BLaER1 (cell line): ENCODE data around the gene CCDC196.
A peak's percentile ranks its signal among the peaks of the same experiment; 100 is the strongest.
"Not testable (repeated sequence)": the region's sequence is repeated elsewhere in the genome, so short reads cannot be mapped to it uniquely, and the experiment has no call there.

Source experiments
- H3K27ac ChIP-seq: shearing (Covaris generic); formaldehyde crosslinking; 2 replicates; pipeline ENCODE4 v1.8.1; 2022
- H3K27me3 ChIP-seq: shearing (Covaris generic); formaldehyde crosslinking; 2 replicates; pipeline ENCODE4 v1.8.1; 2022
- H3K36me3 ChIP-seq: shearing (Covaris generic); formaldehyde crosslinking; 2 replicates; pipeline ENCODE4 v1.8.1; 2022
- H3K4me1 ChIP-seq: shearing (Covaris generic); formaldehyde crosslinking; 2 replicates; pipeline ENCODE4 v1.8.1; 2022
- H3K4me2 ChIP-seq: shearing (Covaris generic); formaldehyde crosslinking; 2 replicates; pipeline ENCODE4 v1.8.1; 2022
- H3K4me3 ChIP-seq: shearing (Covaris generic); formaldehyde crosslinking; 2 replicates; pipeline ENCODE4 v1.8.1; 2022
- H3K9ac ChIP-seq: shearing (Covaris generic); formaldehyde crosslinking; 2 replicates; pipeline ENCODE4 v1.8.1; 2022
- H3K9me3 ChIP-seq: shearing (Covaris generic); formaldehyde crosslinking; 2 replicates; pipeline ENCODE4 v1.8.1; 2022
- H4K20me1 ChIP-seq: shearing (Covaris generic); formaldehyde crosslinking; 2 replicates; pipeline ENCODE4 v1.8.1; 2022
- Cebpa-rat ChIP-seq: shearing (Covaris generic); IDR thresholded peaks from 2 replicates; pipeline ENCODE4 v1.8.1; 2022

The CCDC196 gene

GRCh38 chr14:66493750-66494149 is 7.6 kb downstream of the CCDC196 start:
- Histone ChIP-seq H3K4me2 (no peak overlapping the region), H4K20me1 (no peaks in the 10 kb centered on the region), H3K4me1 (peaks cover 13% of the 10 kb centered on the region), H3K27ac (no peak overlapping the region), H3K4me3 (no peak overlapping the region), H3K27me3 (no peaks in the 10 kb centered on the region), H3K36me3 (no peaks in the 10 kb centered on the region), H3K9ac (no peak overlapping the region), H3K9me3 (no peaks in the 10 kb centered on the region)
- TF ChIP-seq Cebpa-rat, result no peak

GRCh38 chr14:66495218-66496098 is 9.3 kb downstream of the CCDC196 start:
- H3K4me1 ChIP-seq, result peaks cover 13% of the 10 kb centered on the region
- H3K4me3 ChIP-seq, result no peak overlapping the region
- H3K4me2 ChIP-seq, result no peak overlapping the region
- no peak overlapping the region for H3K27ac ChIP-seq
- H3K9ac ChIP-seq, result no peak overlapping the region
- no peaks in the 10 kb centered on the region for H3K9me3 ChIP-seq
- no peaks in the 10 kb centered on the region for H3K27me3 ChIP-seq
- no peaks in the 10 kb centered on the region for H3K36me3 ChIP-seq
- H4K20me1 ChIP-seq, result no peaks in the 10 kb centered on the region
- no peak for TF ChIP-seq Cebpa-rat

GRCh38 chr14:66496188-66496807 is 10.1 kb downstream of the CCDC196 start:
- no peak overlapping the region for H3K27ac ChIP-seq
- no peak overlapping the region for H3K9ac ChIP-seq
- no peaks in the 10 kb centered on the region for H3K36me3 ChIP-seq
- no peaks in the 10 kb centered on the region for H3K9me3 ChIP-seq
- no peak overlapping the region for H3K4me3 ChIP-seq
- H3K4me1 ChIP-seq, result peaks cover 13% of the 10 kb centered on the region
- H3K4me2 ChIP-seq, result peak overlapping the region; percentile 45
- TF ChIP-seq Cebpa-rat, result no peak
- H4K20me1 ChIP-seq, result no peaks in the 10 kb centered on the region
- no peaks in the 10 kb centered on the region for H3K27me3 ChIP-seq

- no peak for TF ChIP-seq Cebpa-rat
- H3K27ac ChIP-seq, result no peak overlapping the region
- H3K36me3 ChIP-seq, result no peaks in the 10 kb centered on the region
- H3K4me2 ChIP-seq, result peak overlapping the region; percentile 45
- no peak overlapping the region for H3K9ac ChIP-seq
- H4K20me1 ChIP-seq, result no peaks in the 10 kb centered on the region
- no peak overlapping the region for H3K4me3 ChIP-seq
- H3K27me3 ChIP-seq, result no peaks in the 10 kb centered on the region
- H3K4me1 ChIP-seq, result peaks cover 13% of the 10 kb centered on the region
- H3K9me3 ChIP-seq, result no peaks in the 10 kb centered on the region
Measured at GRCh38 chr14:66496911-66497310, 10.7 kb downstream of the CCDC196 start.

GRCh38 chr14:66498311-66498710 is 12.1 kb downstream of the CCDC196 start:
- H3K4me1 ChIP-seq, result peaks cover 19% of the 10 kb centered on the region
- no peak overlapping the region for H3K27ac ChIP-seq
- no peak overlapping the region for H3K9ac ChIP-seq
- no peaks in the 10 kb centered on the region for H3K36me3 ChIP-seq
- H4K20me1 ChIP-seq, result no peaks in the 10 kb centered on the region
- H3K4me2 ChIP-seq, result no peak overlapping the region
- TF ChIP-seq Cebpa-rat, result no peak
- no peak overlapping the region for H3K4me3 ChIP-seq
- H3K9me3 ChIP-seq, result peaks cover 7% of the 10 kb centered on the region
- no peaks in the 10 kb centered on the region for H3K27me3 ChIP-seq

GRCh38 chr14:66501592-66501991 is 15.4 kb downstream of the CCDC196 start:
- Histone ChIP-seq H3K4me3 (no peak overlapping the region), H3K4me2 (no peak overlapping the region), H3K36me3 (no peaks in the 10 kb centered on the region), H3K27me3 (no peaks in the 10 kb centered on the region), H3K27ac (no peak overlapping the region), H3K4me1 (peaks cover 20% of the 10 kb centered on the region), H3K9ac (no peak overlapping the region), H4K20me1 (no peaks in the 10 kb centered on the region), H3K9me3 (peaks cover 7% of the 10 kb centered on the region)
- TF ChIP-seq Cebpa-rat, result no peak

GRCh38 chr14:66502836-66503235 is 16.7 kb downstream of the CCDC196 start:
- H3K27ac ChIP-seq, H3K36me3 ChIP-seq, H3K27me3 ChIP-seq, H4K20me1 ChIP-seq, H3K4me3 ChIP-seq, H3K9ac ChIP-seq, H3K4me2 ChIP-seq: not testable (repeated sequence)
- H3K4me1 ChIP-seq, result peaks cover 18% of the 10 kb centered on the region; the same call in 1 of the 2 replicates
- H3K9me3 ChIP-seq, result peaks cover 14% of the 10 kb centered on the region

- Histone ChIP-seq H3K4me1 (peaks cover 18% of the 10 kb centered on the region; the same call in 1 of the 2 replicates), H3K4me2 (no peak overlapping the region), H4K20me1 (no peaks in the 10 kb centered on the region; the same call in 1 of the 2 replicates), H3K9me3 (peaks cover 21% of the 10 kb centered on the region), H3K27ac (no peak overlapping the region), H3K36me3 (no peaks in the 10 kb centered on the region), H3K9ac (no peak overlapping the region), H3K27me3 (no peaks in the 10 kb centered on the region), H3K4me3 (no peak overlapping the region)
- no peak for TF ChIP-seq Cebpa-rat
Measured at GRCh38 chr14:66503532-66503931, 17.4 kb downstream of the CCDC196 start.

GRCh38 chr14:66507181-66507721 is 21.1 kb downstream of the CCDC196 start:
- peaks cover 27% of the 10 kb centered on the region for H3K9me3 ChIP-seq
- no peaks in the 10 kb centered on the region for H3K36me3 ChIP-seq
- H3K4me2 ChIP-seq, result peak overlapping the region; percentile 62
- H4K20me1 ChIP-seq, result peaks cover 35% of the 10 kb centered on the region
- peak overlapping the region; percentile 76 for H3K27ac ChIP-seq
- no peaks in the 10 kb centered on the region for H3K27me3 ChIP-seq
- peak overlapping the region; percentile 76 for H3K9ac ChIP-seq
- peaks cover 23% of the 10 kb centered on the region; the same call in 1 of the 2 replicates for H3K4me1 ChIP-seq
- TF ChIP-seq Cebpa-rat, result no peak
- peak overlapping the region; percentile 81 for H3K4me3 ChIP-seq
